H9 (cell line): ENCODE measurements around the gene HS3ST3B1. TPM values are rescaled to one million over a fixed set of nuclear protein-coding genes. Genes with fewer than 3 reads are reported as not detected.

Experiments used
- DNase-seq: peaks from one replicate; pipeline ENCODE4 v3.0.0-alpha.2; 2017
- H2AFZ ChIP-seq: one replicate; pipeline ENCODE4 v1.6.1; 2013; ENCODE audit warnings: mild to moderate bottlenecking, low read length, control low read depth, moderate library complexity
- H2AK5ac ChIP-seq: 2 replicates; pipeline ENCODE4 v1.6.1; 2013; ENCODE audit warnings: low read length, control low read depth, mixed read lengths; ENCODE audit not compliant: insufficient read length
- H2BK120ac ChIP-seq: one replicate; pipeline ENCODE4 v1.6.1; 2013; ENCODE audit warnings: low read depth, mild to moderate bottlenecking, low read length, control low read depth, inconsistent platforms; ENCODE audit not compliant: poor library complexity, severe bottlenecking
- H2BK12ac ChIP-seq: 2 replicates; pipeline ENCODE4 v1.6.1; 2013; ENCODE audit warnings: low read length, control low read depth, mixed read lengths, low read depth; ENCODE audit not compliant: insufficient read length
- H2BK15ac ChIP-seq: 2 replicates; pipeline ENCODE4 v1.6.1; 2013; ENCODE audit warnings: low read depth, low read length, control low read depth
- H2BK20ac ChIP-seq: one replicate; pipeline ENCODE4 v1.6.1; 2013; ENCODE audit warnings: low read depth, mild to moderate bottlenecking, low read length, control low read depth, inconsistent platforms; ENCODE audit not compliant: poor library complexity, severe bottlenecking
- H2BK5ac ChIP-seq: 2 replicates; pipeline ENCODE4 v1.6.1; 2013; ENCODE audit warnings: low read length, control low read depth, mixed read lengths; ENCODE audit not compliant: insufficient read length
- H3K14ac ChIP-seq: 2 replicates; pipeline ENCODE4 v1.6.1; 2013; ENCODE audit warnings: low read length, control low read depth; ENCODE audit not compliant: insufficient read depth
- H3K18ac ChIP-seq: 2 replicates; pipeline ENCODE4 v1.6.1; 2013; ENCODE audit warnings: low read depth, mild to moderate bottlenecking, mixed read lengths, low read length, control low read depth; ENCODE audit not compliant: insufficient read length
- H3K23ac ChIP-seq: 2 replicates; pipeline ENCODE4 v1.6.1; 2013; ENCODE audit warnings: low read length, control low read depth, mixed read lengths, low read depth; ENCODE audit not compliant: insufficient read length
- H3K23me2 ChIP-seq: 2 replicates; pipeline ENCODE4 v1.6.1; 2013; ENCODE audit warnings: low read depth, mild to moderate bottlenecking, mixed read lengths, low read length, control low read depth; ENCODE audit not compliant: insufficient read length, poor library complexity, severe bottlenecking
- H3K27ac ChIP-seq: 2 replicates; pipeline ENCODE4 v1.5.1; 2013; ENCODE audit warnings: low read length, control low read depth, mixed read lengths, low read depth; ENCODE audit not compliant: insufficient read length
- H3K27me3 ChIP-seq: 2 replicates; pipeline ENCODE4 v1.6.1; 2013; ENCODE audit warnings: low read length, control low read depth, inconsistent platforms; ENCODE audit not compliant: insufficient read depth
- H3K4ac ChIP-seq: 2 replicates; pipeline ENCODE4 v1.6.1; 2013; ENCODE audit warnings: low read depth, mild to moderate bottlenecking, control low read depth, inconsistent platforms, low read length, moderate library complexity
- H3K4me1 ChIP-seq: 2 replicates; pipeline ENCODE4 v1.6.1; 2013; ENCODE audit warnings: low read length, control low read depth, inconsistent platforms; ENCODE audit not compliant: insufficient read depth
- H3K4me2 ChIP-seq: 2 replicates; pipeline ENCODE4 v1.6.1; 2013; ENCODE audit warnings: low read length, control low read depth, mixed read lengths; ENCODE audit not compliant: insufficient read length, insufficient read depth
- H3K56ac ChIP-seq: 2 replicates; pipeline ENCODE4 v1.6.1; 2013; ENCODE audit warnings: low read depth, mild to moderate bottlenecking, mixed read lengths, low read length, control low read depth; ENCODE audit not compliant: insufficient read length
- H3K79me1 ChIP-seq: 2 replicates; pipeline ENCODE4 v1.6.1; 2013; ENCODE audit warnings: low read depth, mild to moderate bottlenecking, moderate library complexity, low read length, control low read depth, inconsistent platforms; ENCODE audit not compliant: insufficient read depth, poor library complexity, severe bottlenecking
- H3K79me2 ChIP-seq: 2 replicates; pipeline ENCODE4 v1.6.1; 2013; ENCODE audit warnings: low read length, control low read depth, inconsistent platforms; ENCODE audit not compliant: insufficient read depth
- H3K9ac ChIP-seq: 2 replicates; pipeline ENCODE4 v1.6.1; 2013; ENCODE audit warnings: low read length, control low read depth, mixed read lengths; ENCODE audit not compliant: insufficient read length; ENCODE audit errors: extremely low read depth
- H3K9me3 ChIP-seq: one replicate; pipeline ENCODE4 v1.6.1; 2013; ENCODE audit warnings: low read depth, low read length, inconsistent platforms; ENCODE audit not compliant: control insufficient read depth
- H3T11ph ChIP-seq: one replicate; pipeline ENCODE4 v1.6.1; 2013; ENCODE audit warnings: mild to moderate bottlenecking, low read length, control low read depth, inconsistent platforms
- H4K20me1 ChIP-seq: one replicate; pipeline ENCODE4 v1.6.1; 2013; ENCODE audit not compliant: control insufficient read depth, insufficient read length, insufficient read depth
- H4K5ac ChIP-seq: 2 replicates; pipeline ENCODE4 v1.6.1; 2013; ENCODE audit warnings: low read depth, mild to moderate bottlenecking, mixed read lengths, low read length, control low read depth; ENCODE audit not compliant: insufficient read length
- H4K8ac ChIP-seq: replicated peaks from 2 replicates; pipeline ENCODE4 v1.6.1; 2013; ENCODE audit warnings: low read length, control low read depth, mixed read lengths, low read depth; ENCODE audit not compliant: insufficient read length
- H4K91ac ChIP-seq: 2 replicates; pipeline ENCODE4 v1.6.1; 2013; ENCODE audit warnings: low read depth, mild to moderate bottlenecking, moderate library complexity, mixed read lengths, low read length, control low read depth; ENCODE audit not compliant: insufficient read length
- H3K27ac Mint-ChIP-seq, 3 experiments: 2 replicates in 2 of 3; 3 replicates in 1 of 3; pipeline ENCODE4 v1.8.0; 2020 to 2021; ENCODE audit warnings: mixed read lengths in 3 of 3, mild to moderate bottlenecking in 1 of 3, moderate library complexity in 1 of 3
- H3K27me3 Mint-ChIP-seq: 2 replicates; pipeline ENCODE4 v1.8.0; 2021; ENCODE audit warnings: low read depth, mild to moderate bottlenecking, moderate library complexity, mixed read lengths
- H3K36me3 Mint-ChIP-seq, 3 experiments: 2 replicates in 2 of 3; 3 replicates in 1 of 3; pipeline ENCODE4 v1.8.0; 2020 to 2021; ENCODE audit warnings: low read depth in 3 of 3, mixed read lengths in 3 of 3; ENCODE audit not compliant: insufficient read depth in 1 of 3
- H3K4me1 Mint-ChIP-seq, 2 experiments: 2 replicates each; pipeline ENCODE4 v1.8.0; 2020; ENCODE audit warnings: mixed read lengths in 2 of 2
- H3K4me3 Mint-ChIP-seq, 2 experiments: 2 replicates in 1 of 2; 3 replicates in 1 of 2; pipeline ENCODE4 v1.8.0; 2020 to 2021; ENCODE audit warnings: mild to moderate bottlenecking in 2 of 2, mixed read lengths in 2 of 2, moderate library complexity in 1 of 2
- H3K9me3 Mint-ChIP-seq, 2 experiments: 2 replicates in 1 of 2; 3 replicates in 1 of 2; pipeline ENCODE4 v1.8.0; 2020; ENCODE audit warnings: mild to moderate bottlenecking in 2 of 2, mixed read lengths in 2 of 2, moderate library complexity in 1 of 2
- WGBS: extraction: QIAGEN DNeasy Blood & Tissue Kit; methylation state at CpG from one replicate; pipeline ENCODE4 v1.1.7; 2013; ENCODE audit warnings: missing lambda C conversion rate, low lambda C conversion rate, mixed read lengths; ENCODE audit not compliant: insufficient read length; ENCODE audit errors: extremely low coverage; 5-methylcytosine and 5-hydroxymethylcytosine counted together
- total RNA-seq: library from RNA; stranded (reverse); gene quantifications from 2 replicates; pipeline ENCODE4 v1.2.1, GENCODE V29; 2021
- TF ChIP-seq, protein P1 (sequence below): fragments of 200-600 bp; sonication (generic); conservative IDR thresholded peaks from 3 replicates; pipeline ENCODE4 v1.8.0; 2021; ENCODE audit warnings: antibody characterized with exemption, mild to moderate bottlenecking

The HS3ST3B1 gene
- total RNA-seq, 1 experiment from 2014 or later = 2.8 TPM

GRCh38 chr17:14276535-14277250 lies 24.2 kb upstream of the HS3ST3B1 start:
- Histone ChIP-seq H3K27me3 (no peaks in the 10 kb centered on the region; the same call in 1 of the 2 replicates), H4K5ac (no peak overlapping the region), H3K4ac (no peak overlapping the region), H3K18ac (no peak overlapping the region), H2BK20ac (no peak overlapping the region), H2BK120ac (no peak overlapping the region), H3K79me1 (no peaks in the 10 kb centered on the region), H3K23me2 (no peaks in the 10 kb centered on the region), H3K14ac (no peak overlapping the region), H3K27ac (no peak overlapping the region), H2BK5ac (no peak overlapping the region), H3K56ac (no peak overlapping the region), H2BK12ac (no peak overlapping the region), H3K79me2 (no peaks in the 10 kb centered on the region), H3K4me1 (no peaks in the 10 kb centered on the region), H3T11ph (no peak overlapping the region), H4K8ac (no peak overlapping the region), H4K91ac (no peak overlapping the region), H3K23ac (no peak overlapping the region), H2AK5ac (no peak overlapping the region), H2BK15ac (no peak overlapping the region), H2AFZ (no peak overlapping the region), H3K4me2 (no peak overlapping the region), H4K20me1 (no peaks in the 10 kb centered on the region), H3K9me3 (no peaks in the 10 kb centered on the region), H3K9ac (no peak overlapping the region)
- no peaks in the 10 kb centered on the region for H3K4me1 Mint-ChIP-seq
- peaks cover 0 to 4% of the 10 kb centered on the region in 2 experiments; a peak in 1 of 5 replicates for H3K9me3 Mint-ChIP-seq
- WGBS = no CpG with 5 or more reads among the region's 2 CpGs
- no peak overlapping the region for H3K4me3 Mint-ChIP-seq
- no peak for DNase-seq
- H3K36me3 Mint-ChIP-seq = no peaks in the 10 kb centered on the region; a peak in 2 of 7 replicates
- TF ChIP-seq, protein P1, sequence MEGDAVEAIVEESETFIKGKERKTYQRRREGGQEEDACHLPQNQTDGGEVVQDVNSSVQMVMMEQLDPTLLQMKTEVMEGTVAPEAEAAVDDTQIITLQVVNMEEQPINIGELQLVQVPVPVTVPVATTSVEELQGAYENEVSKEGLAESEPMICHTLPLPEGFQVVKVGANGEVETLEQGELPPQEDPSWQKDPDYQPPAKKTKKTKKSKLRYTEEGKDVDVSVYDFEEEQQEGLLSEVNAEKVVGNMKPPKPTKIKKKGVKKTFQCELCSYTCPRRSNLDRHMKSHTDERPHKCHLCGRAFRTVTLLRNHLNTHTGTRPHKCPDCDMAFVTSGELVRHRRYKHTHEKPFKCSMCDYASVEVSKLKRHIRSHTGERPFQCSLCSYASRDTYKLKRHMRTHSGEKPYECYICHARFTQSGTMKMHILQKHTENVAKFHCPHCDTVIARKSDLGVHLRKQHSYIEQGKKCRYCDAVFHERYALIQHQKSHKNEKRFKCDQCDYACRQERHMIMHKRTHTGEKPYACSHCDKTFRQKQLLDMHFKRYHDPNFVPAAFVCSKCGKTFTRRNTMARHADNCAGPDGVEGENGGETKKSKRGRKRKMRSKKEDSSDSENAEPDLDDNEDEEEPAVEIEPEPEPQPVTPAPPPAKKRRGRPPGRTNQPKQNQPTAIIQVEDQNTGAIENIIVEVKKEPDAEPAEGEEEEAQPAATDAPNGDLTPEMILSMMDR = no peak
- H3K27me3 Mint-ChIP-seq = peaks cover 3% of the 10 kb centered on the region; the same call in 1 of the 2 replicates
- no peak overlapping the region; a peak in 1 of 7 replicates for H3K27ac Mint-ChIP-seq
